ENCODE data around the gene PPP1R11.

Gene PPP1R11

GRCh38 chr6:30100585-30101443, 33.8 kb downstream of the PPP1R11 start:
- ATAC-seq, result no peak
- TF ChIP-seq ARNTL (CRISPR knock-in tag; IDR thresholded peaks at IDR 0.05; ENCODE audit: borderline replicate concordance, low read depth) (no peak), TSHZ2 (CRISPR knock-in tag; IDR thresholded peaks at IDR 0.05) (no peak), ZNF565 (CRISPR knock-in tag; conservative IDR thresholded peaks at IDR 0.05; ENCODE audit: low read depth) (no peak), SNAI2 (CRISPR knock-in tag; IDR thresholded peaks at IDR 0.05) (no peak), ESRRG (CRISPR knock-in tag; IDR thresholded peaks at IDR 0.05) (no peak), ZC3H10 (CRISPR knock-in tag; IDR thresholded peaks at IDR 0.05) (no peak), CSRNP3 (CRISPR knock-in tag; IDR thresholded peaks at IDR 0.05) (no peak), TOX (CRISPR knock-in tag; IDR thresholded peaks at IDR 0.05; ENCODE audit: borderline replicate concordance) (no peak), GLIS3 (CRISPR knock-in tag; IDR thresholded peaks at IDR 0.05) (no peak), POU6F1 (CRISPR knock-in tag; IDR thresholded peaks at IDR 0.05; ENCODE audit: borderline replicate concordance, low read depth) (no peak), ZFP3 (CRISPR knock-in tag; IDR thresholded peaks at IDR 0.05) (no peak)

- ATAC-seq, result peak; percentile 96
- TF ChIP-seq ARNTL (CRISPR knock-in tag; IDR thresholded peaks at IDR 0.05; ENCODE audit: borderline replicate concordance, low read depth) (no peak), ZC3H10 (CRISPR knock-in tag; IDR thresholded peaks at IDR 0.05) (no peak), ZNF70 (CRISPR knock-in tag; IDR thresholded peaks at IDR 0.05) (no peak), TCF4 (CRISPR knock-in tag; IDR thresholded peaks at IDR 0.05; ENCODE audit: borderline replicate concordance) (no peak), TOX (CRISPR knock-in tag; IDR thresholded peaks at IDR 0.05; ENCODE audit: borderline replicate concordance) (no peak), TSHZ2 (CRISPR knock-in tag; IDR thresholded peaks at IDR 0.05) (no peak), SNAI2 (CRISPR knock-in tag; IDR thresholded peaks at IDR 0.05) (no peak), PPARA (CRISPR knock-in tag; IDR thresholded peaks at IDR 0.05; ENCODE audit: borderline replicate concordance) (no peak), BACH2 (CRISPR knock-in tag; IDR thresholded peaks at IDR 0.05; ENCODE audit: borderline replicate concordance) (no peak), RARB (CRISPR knock-in tag; IDR thresholded peaks at IDR 0.05) (no peak), ESRRG (CRISPR knock-in tag; IDR thresholded peaks at IDR 0.05) (no peak), CSDC2 (CRISPR knock-in tag; IDR thresholded peaks at IDR 0.05) (no peak), CSRNP3 (CRISPR knock-in tag; IDR thresholded peaks at IDR 0.05) (no peak), ZFP3 (CRISPR knock-in tag; IDR thresholded peaks at IDR 0.05) (no peak), ZNF565 (CRISPR knock-in tag; conservative IDR thresholded peaks at IDR 0.05; ENCODE audit: low read depth) (no peak), ZNF8 (CRISPR knock-in tag; IDR thresholded peaks at IDR 0.05) (no peak), OSR1 (CRISPR knock-in tag; IDR thresholded peaks at IDR 0.05) (no peak), ISL1 (CRISPR knock-in tag; IDR thresholded peaks at IDR 0.05) (no peak), PATZ1 (CRISPR knock-in tag; IDR thresholded peaks at IDR 0.05; ENCODE audit: borderline replicate concordance) (no peak)
Measured at GRCh38 chr6:30101444-30102413, 34.7 kb downstream of the PPP1R11 start.
